SHP77 treated with DMSO at 0.1 percent for 48 hours (cell line): ENCODE data around the gene LIN37.
"Not testable (repeated sequence)": the region's sequence is repeated elsewhere in the genome, so short reads cannot be mapped to it uniquely, and the experiment has no call there.

Experiments
- DNase-seq: peaks from one replicate; lab custom pipeline; 2025; lab: John Stamatoyannopoulos, UW

Gene LIN37

GRCh38 chr19:35753634-35754369, 5.4 kb downstream of the LIN37 start:
- DNase-seq = no peak

- DNase-seq = no peak
These were observed 6.2 kb downstream of the LIN37 start for GRCh38 chr19:35754370-35755130.

DNA sequence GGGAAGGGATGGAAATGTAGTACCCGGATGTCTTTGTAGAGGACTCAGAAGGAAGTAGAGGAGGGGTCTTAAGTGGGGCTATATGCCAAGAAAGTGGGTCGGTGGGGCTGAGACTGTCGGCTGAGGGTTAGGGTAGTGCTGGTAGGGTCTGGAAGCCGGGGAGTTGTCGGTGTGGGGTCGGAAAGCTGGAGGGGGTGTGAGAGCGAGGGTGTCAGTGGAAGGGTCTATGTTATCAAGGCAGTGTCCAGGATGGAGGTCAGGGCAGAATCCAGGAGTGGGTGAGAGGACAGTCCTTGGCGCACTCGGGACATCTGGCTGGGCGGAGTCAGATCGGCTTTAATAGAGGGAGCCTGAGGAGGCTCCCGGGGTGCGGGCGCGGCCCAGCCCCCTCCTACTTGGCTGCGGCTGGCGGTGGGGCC, 6.8 kb downstream of the LIN37 start:
- no peak for DNase-seq

DNA sequence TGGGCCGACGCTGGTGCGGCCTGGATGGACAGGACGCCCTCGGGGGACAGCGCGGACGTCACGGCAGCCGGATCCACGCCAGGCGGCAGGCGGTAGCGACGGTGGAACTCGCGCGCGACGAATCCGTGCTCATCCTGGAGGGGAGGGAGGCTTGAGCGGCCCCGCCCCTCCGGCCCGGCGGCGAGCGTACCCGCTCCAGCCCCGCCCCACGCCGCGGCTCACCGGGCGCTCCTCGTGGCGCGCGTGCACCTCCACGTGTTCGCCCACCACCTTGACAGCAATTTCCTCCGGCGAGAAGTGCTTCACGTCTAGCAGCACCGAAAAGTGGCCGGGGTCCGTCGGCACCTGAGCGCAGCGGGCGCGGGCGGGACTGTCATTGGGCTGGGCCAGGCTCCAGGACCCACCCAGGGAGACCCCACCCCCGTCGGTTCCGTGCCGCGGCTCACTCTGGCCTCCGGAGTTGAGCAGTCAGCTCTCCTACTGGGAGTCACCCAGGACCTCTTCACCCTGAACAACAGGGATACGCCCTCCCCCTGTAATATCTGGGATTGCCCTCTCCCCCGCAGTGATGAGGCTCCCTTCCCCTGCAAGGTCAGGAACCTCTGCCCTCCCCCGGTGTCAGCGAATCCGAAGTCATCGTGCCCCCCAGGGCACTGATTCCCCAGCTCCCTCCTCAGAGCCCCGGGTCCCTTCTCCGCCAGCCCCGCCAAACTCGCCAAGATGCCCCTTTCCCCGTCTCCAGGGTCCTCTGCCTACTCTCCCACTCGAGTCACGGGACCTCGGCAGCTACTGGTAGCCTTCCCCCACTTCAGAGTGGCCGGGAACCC, 7.4 kb downstream of the LIN37 start:
- DNase-seq = no peak

GRCh38 chr19:35756377-35757230, 8.2 kb downstream of the LIN37 start, which contains the start of gene HSPB6:
Gene HSPB6 (minus strand): TSS chr19:35757029. CDS start chr19:35757008, 21 bp downstream.
- DNase-seq = no peak

GRCh38 chr19:35757231-35757748, 8.9 kb downstream of the LIN37 start:
- DNase-seq = no peak

DNA sequence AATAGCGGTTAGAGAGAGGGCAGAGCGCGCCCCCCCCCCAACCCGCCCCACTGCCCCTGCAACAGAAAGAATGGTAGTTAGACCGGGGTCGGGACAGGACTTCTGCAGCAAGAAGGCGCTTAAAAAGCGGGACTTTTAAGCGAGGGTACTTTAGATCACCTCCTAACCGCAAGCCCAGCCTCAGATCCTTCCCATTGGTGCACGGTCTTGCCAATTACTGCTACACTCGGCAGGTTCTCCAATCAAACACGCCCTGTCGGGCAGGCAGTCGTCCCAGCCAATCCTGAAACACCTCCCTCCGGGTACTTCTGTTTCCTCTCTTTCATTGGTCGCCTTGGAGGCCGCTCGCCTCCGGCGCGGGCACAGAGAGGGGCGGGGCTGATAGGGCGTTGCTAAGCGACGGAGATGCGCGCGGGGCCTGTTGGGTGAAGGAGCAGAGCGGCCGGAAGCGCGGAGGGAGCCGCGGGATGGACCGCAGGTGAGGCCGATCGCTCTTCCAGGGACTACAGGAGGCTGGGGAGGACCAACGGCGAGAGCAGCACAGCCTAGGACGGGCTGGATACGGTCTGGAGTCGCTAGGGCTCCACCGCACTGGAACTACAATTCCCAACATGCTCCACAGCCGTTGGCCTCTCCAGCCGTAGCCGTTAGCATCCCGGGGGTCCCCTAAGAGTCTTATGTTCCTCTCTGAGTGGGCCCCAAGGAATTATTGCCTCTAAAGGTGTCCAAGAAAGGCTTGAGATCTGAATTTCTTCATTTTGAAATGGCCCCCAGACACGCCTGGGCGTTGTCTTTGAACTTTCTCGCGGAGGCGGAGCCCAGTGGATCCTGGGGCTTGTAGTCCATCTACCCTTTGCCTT, 9.6 kb downstream of the LIN37 start, which contains the start of gene PROSER3:
Gene PROSER3, plus strand, starts transcription at position 428 of the 860 bp plus-strand sequence. Its CDS starts 40 bp downstream, at position 468.
- peak; percentile 98 for DNase-seq

DNA sequence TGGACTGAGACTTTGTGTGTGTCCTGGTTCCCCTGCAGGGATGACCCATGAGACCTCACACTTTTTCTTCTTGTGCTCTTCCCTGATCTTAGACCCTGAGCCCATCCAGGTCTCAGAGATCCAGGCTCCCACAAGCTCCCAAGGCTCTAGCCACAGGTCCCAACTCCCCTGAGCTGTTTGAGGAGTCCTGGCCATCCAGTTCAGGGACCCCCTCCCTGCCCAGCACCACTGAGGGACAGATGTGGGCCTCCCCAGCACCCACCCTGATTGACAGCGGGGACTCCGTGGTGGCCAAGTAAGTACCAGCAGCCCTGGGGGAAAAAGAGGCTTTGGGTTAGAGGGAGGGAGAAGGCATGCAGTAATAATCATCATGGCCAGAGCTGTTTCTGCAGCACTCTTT, 11.3 kb downstream of the LIN37 start:
- no peak for DNase-seq

DNA sequence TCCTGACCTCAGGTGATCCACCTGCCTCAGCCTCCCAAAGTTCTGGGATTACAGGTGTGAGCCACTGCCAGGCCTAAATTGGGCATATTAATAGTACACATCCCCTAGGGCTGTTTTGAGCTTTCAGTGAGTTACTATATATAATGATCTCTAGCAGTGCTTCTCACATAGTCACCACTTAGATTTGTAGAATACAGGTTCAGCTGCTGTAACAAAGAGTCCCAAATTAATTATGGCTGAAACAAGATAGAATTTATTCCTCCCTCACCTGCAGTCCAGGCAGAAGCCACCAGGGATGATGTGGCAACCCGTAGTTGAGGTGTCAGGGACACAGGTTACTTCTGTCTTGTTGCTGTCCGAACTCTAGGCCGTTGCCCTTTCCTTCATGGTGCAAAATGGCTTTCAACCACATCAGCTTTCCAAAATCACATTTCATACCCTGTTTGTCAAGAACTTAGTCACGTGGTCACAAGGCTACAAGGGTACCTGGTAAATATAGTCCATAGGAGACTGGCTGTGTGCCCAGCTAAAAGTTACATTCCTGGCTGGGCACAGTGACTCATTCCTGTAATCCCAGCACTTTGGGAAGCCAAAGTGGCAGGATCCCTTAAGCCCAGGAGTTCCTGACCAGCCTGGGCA, 12.5 kb downstream of the LIN37 start:
- DNase-seq = no peak

DNA sequence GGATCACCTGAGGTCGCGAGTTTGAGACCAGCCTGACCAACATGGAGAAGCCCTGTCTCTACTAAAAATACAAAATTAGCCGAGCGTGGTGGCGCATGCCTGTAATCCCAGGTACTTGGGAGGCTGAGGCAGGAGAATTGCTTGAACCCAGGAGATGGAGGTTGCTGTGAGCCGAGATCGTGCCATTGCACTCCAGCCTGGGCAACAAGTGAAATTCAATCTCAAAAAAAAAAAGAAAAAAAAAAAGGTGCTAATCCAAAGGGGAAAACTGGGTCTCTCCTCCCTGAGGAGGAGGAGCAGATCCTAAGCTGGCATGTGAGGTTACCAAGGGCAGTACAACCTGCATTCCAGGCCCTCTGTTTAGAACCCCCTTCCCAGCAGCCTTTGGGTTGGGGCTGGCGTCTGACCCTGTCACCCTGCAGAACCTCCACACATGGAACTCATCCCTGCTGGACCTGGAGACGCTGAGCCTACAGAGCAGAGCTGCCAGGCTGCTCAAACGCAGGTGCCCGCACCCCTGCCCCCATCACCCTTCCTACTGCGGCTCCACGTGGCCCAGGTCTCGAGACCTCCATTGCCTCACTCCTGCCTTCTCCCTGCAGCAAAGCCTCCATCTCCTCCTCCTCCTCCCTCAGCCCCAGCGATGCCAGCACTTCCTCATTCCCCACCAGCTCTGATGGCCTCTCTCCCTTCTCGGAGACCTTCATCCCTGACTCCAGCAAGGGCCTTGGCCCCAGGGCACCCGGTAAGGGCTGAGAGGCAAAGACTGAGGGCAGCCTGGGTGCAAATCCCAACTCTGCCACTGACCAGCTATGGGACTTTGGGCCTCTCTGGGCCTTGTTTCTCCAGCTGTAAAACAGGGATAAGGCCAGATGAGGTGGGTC, 16.3 kb downstream of the LIN37 start:
- DNase-seq = no peak

DNA sequence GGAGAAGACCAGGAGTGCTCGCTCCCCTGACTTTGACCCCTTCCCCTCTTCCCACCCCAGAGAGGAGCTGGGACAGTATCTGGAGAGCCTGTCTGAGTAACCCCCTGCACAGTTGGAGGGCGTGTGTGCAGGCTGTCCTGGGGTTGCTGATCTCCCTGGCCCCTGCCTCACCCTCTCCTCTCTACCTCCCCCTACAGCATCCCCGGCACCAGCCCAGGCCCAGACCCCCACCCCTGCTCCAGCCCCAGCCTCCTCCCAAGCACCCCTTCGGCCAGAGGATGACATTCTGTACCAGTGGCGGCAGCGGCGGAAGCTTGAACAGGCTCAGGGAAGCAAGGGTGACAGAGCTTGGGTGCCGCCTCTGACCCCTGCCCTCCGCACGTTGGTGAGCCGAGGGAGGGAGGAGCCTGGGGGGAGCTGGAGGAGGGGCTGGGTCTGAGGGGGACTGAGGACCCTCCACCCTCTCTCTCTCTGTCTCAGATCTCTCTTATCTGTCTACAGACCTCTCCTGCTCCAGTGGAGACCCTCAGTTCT, 18.3 kb downstream of the LIN37 start:
- no peak for DNase-seq

- DNase-seq = no peak
These were observed 19.1 kb downstream of the LIN37 start for GRCh38 chr19:35767288-35768081.

- DNase-seq = no peak
These were observed 19.7 kb downstream of the LIN37 start for GRCh38 chr19:35768082-35768421.

DNA sequence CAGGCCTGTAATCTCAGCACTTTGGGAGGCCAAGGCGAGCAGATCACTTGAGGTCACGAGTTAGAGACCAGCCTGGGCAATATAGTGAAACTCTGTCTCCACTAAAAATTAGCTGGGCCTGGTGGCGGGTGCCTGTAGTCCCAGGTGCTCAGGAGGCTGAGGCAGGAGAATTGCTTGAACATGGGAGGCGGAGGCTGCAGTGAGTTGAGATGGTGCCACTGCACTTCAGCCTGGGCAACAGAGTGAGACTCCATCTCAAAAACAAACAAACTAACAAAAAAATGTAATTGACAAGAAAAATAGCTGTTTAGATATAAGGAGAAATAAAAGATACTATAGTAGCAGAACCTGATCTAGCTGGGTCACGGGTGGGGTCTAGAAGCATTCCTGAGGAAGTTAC, 24.0 kb downstream of the LIN37 start:
- not testable (repeated sequence) for DNase-seq

- DNase-seq = no peak
These were observed 24.8 kb downstream of the LIN37 start for GRCh38 chr19:35773020-35773806.

DNA sequence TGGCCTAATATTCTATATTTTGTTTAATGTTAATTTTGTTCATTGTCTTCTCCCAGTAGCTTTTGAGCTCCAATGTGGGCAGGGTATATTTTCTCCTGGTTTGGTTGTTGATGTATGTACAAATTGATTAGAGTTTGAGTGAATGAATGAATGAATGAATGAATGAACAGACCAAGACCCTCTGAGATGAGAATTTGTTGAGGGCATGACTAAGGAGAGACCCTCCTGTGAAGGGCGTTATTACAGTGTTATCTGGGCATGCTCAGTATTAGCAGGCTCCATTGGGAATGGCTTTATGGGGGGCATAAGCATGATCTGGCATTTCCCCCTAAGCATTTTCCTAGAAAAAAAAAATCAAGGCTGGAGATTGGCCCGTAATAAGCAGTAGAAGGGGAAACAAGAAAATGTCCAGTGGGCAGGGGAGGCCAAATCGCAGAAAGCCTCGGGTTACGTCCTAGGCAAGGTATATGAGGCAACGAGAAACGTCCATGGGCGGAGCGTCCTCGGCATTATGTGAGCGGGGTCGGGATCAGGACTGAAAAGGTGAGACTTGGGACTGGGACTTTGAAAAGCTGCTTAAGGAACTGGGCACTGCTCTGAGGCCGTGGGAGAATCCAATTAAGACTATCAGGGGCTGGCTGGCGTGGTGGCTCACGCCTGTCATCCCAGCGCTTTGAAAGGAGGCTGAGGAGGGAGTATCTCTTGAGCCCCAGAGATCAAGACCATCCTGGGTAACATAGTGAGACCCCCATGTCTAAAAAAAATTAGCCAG, 26.1 kb downstream of the LIN37 start:
- no peak for DNase-seq
